ENCODE results near the gene KLHL26. TPM values are rescaled to one million over a fixed set of nuclear protein-coding genes. Genes with fewer than 3 reads are reported as not detected.

KLHL26 gene
- total RNA-seq, 2 experiments from 2014 or later = 10.0 to 11.4 TPM

GRCh38 chr19:18719541-18719940 lies 82.7 kb downstream of the KLHL26 start:
- no peak overlapping the region for H3K27ac Mint-ChIP-seq
- no peak overlapping the region for H3K4me3 Mint-ChIP-seq
- no peaks in the 10 kb centered on the region for H3K9me3 Mint-ChIP-seq
- no peaks in the 10 kb centered on the region for H3K4me1 Mint-ChIP-seq
- ChIA-PET CTCF (no interaction called here), POLR2A (no interaction called here)
- H3K27me3 Mint-ChIP-seq = no peaks in the 10 kb centered on the region
- no peaks in the 10 kb centered on the region for H3K36me3 Mint-ChIP-seq (ENCODE audit: low read depth)
- no peak for DNase-seq

Other genes with a start within 250 kb of the KLHL26 start
- not detected for gene LRRC25, start 239.4 kb upstream of the KLHL26 start, total RNA-seq
- 100 to 1,000 TPM; 112 to 123 TPM for gene SSBP4, start 217.6 kb upstream of the KLHL26 start, total RNA-seq
- gene ISYNA1, start 198.9 kb upstream of the KLHL26 start, total RNA-seq = 10 to 100 TPM; 10.7 to 12.1 TPM
- 10 to 100 TPM; 20.3 to 20.9 TPM for gene ELL, start 115.0 kb upstream of the KLHL26 start, total RNA-seq
- 100 to 1,000 TPM; 185 to 206 TPM for gene FKBP8, start 93.5 kb upstream of the KLHL26 start, total RNA-seq
- 10 to 100 TPM; 95.4 to 100.0 TPM for gene KXD1, start 79.2 kb upstream of the KLHL26 start, total RNA-seq
- gene UBA52, start 65.2 kb upstream of the KLHL26 start, total RNA-seq = 1,000 to 10,000 TPM; 1,627 to 1,778 TPM
- 10 to 100 TPM; 73.0 to 85.2 TPM for gene REX1BD, start 48.2 kb upstream of the KLHL26 start, total RNA-seq
- not detected for gene CRLF1, start 30.2 kb upstream of the KLHL26 start, total RNA-seq
- gene TMEM59L, start 24.2 kb upstream of the KLHL26 start, total RNA-seq = under 1 TPM in 1 of 2 experiments, not detected in 1; 0.12 TPM
- 10 to 100 TPM; 10.2 to 10.3 TPM for gene CRTC1, start 46.7 kb downstream of the KLHL26 start, total RNA-seq
- not detected for gene COMP, start 154.3 kb downstream of the KLHL26 start, total RNA-seq
- 10 to 100 TPM; 89.4 to 97.3 TPM for gene UPF1, start 194.9 kb downstream of the KLHL26 start, total RNA-seq